GM21447 (cell line): Measurements from ENCODE around the gene TEAD1.

Experiments
- ATAC-seq: cut with Tn5 transposase; IDR thresholded peaks from one replicate; pipeline ENCODE4 v1.9.1; 2021; ENCODE audit not compliant: unreplicated experiment

Gene TEAD1

GRCh38 chr11:12664385-12664784, 9.8 kb upstream of the TEAD1 start:
- ATAC-seq: no peak

GRCh38 chr11:12666915-12667314, 7.3 kb upstream of the TEAD1 start:
- ATAC-seq: no peak

GRCh38 chr11:12667646-12668045, 6.6 kb upstream of the TEAD1 start:
- ATAC-seq: no peak

- no peak for ATAC-seq
These were observed 6.1 kb upstream of the TEAD1 start for GRCh38 chr11:12668166-12668565.

- ATAC-seq: no peak
These were observed 4.3 kb upstream of the TEAD1 start for GRCh38 chr11:12669930-12670329.

- ATAC-seq: no peak
These were observed 2.9 kb upstream of the TEAD1 start for GRCh38 chr11:12671370-12671769.

- ATAC-seq: no peak
These were observed 659 bp upstream of the TEAD1 start for GRCh38 chr11:12673601-12673923.

- peak; percentile 27 for ATAC-seq
These were observed 332 bp downstream of the TEAD1 start for GRCh38 chr11:12674571-12674935.

GRCh38 chr11:12674936-12675696, 895 bp downstream of the TEAD1 start:
- ATAC-seq: no peak

- ATAC-seq: no peak
These were observed 1.9 kb downstream of the TEAD1 start for GRCh38 chr11:12675951-12676711.

- ATAC-seq: no peak
These were observed 2.9 kb downstream of the TEAD1 start for GRCh38 chr11:12677131-12677530.

- no peak for ATAC-seq
These were observed 3.9 kb downstream of the TEAD1 start for GRCh38 chr11:12678092-12678491.

- no peak for ATAC-seq
These were observed 4.8 kb downstream of the TEAD1 start for GRCh38 chr11:12678991-12679390.

GRCh38 chr11:12679471-12679870, 5.2 kb downstream of the TEAD1 start:
- ATAC-seq: no peak

- ATAC-seq: no peak
These were observed 6.2 kb downstream of the TEAD1 start for GRCh38 chr11:12680246-12680939.

- ATAC-seq: no peak
These were observed 6.7 kb downstream of the TEAD1 start for GRCh38 chr11:12680940-12681258.

GRCh38 chr11:12681466-12681865, 7.2 kb downstream of the TEAD1 start:
- ATAC-seq: no peak

GRCh38 chr11:12682288-12682687, 8.1 kb downstream of the TEAD1 start:
- no peak for ATAC-seq

- no peak for ATAC-seq
These were observed 8.7 kb downstream of the TEAD1 start for GRCh38 chr11:12682737-12683500.

GRCh38 chr11:12683874-12684273, 9.7 kb downstream of the TEAD1 start:
- ATAC-seq: no peak

- ATAC-seq: no peak
These were observed 10.1 kb downstream of the TEAD1 start for GRCh38 chr11:12684315-12684714.
